Nephron (organoid): ENCODE measurements around the gene KIAA0753.

Source experiments
- H3K27ac Mint-ChIP-seq, 3 experiments: 2 replicates each; pipeline ENCODE4 v1.8.0; 2020; ENCODE audit warnings: mixed read lengths in 3 of 3, mild to moderate bottlenecking in 2 of 3, moderate library complexity in 1 of 3
- H3K27me3 Mint-ChIP-seq: 2 replicates; pipeline ENCODE4 v1.8.0; 2021; ENCODE audit warnings: low read depth, mild to moderate bottlenecking, moderate library complexity, mixed read lengths
- H3K36me3 Mint-ChIP-seq: 2 replicates; pipeline ENCODE4 v1.8.0; 2020; ENCODE audit warnings: low read depth, mixed read lengths
- H3K4me1 Mint-ChIP-seq: 2 replicates; pipeline ENCODE4 v1.8.0; 2020; ENCODE audit warnings: mixed read lengths
- H3K4me3 Mint-ChIP-seq, 3 experiments: 2 replicates each; pipeline ENCODE4 v1.8.0; 2020; ENCODE audit warnings: mild to moderate bottlenecking in 3 of 3, mixed read lengths in 3 of 3, moderate library complexity in 2 of 3
- H3K9me3 Mint-ChIP-seq: 2 replicates; pipeline ENCODE4 v1.8.0; 2020; ENCODE audit warnings: mixed read lengths
- CTCF ChIP-seq, 3 experiments: fragments of 200-600 bp; sonication (generic); IDR thresholded peaks; one replicate each; pipeline ENCODE4 v1.5.0; 2021; ENCODE audit warnings: antibody characterized with exemption in 3 of 3; ENCODE audit not compliant: unreplicated experiment in 3 of 3

The KIAA0753 gene

GRCh38 chr17:6551869-6552531 is 88.5 kb downstream of the KIAA0753 start:
- peak overlapping the region; percentile 34 to 80 (median 64) for H3K27ac Mint-ChIP-seq
- H3K4me3 Mint-ChIP-seq, result peak overlapping the region in 2 of 3 experiments; percentile 31 to 67
- peaks cover 48% of the 10 kb centered on the region for H3K4me1 Mint-ChIP-seq
- no peaks in the 10 kb centered on the region for H3K36me3 Mint-ChIP-seq
- peaks cover 53% of the 10 kb centered on the region for H3K27me3 Mint-ChIP-seq
- no peaks in the 10 kb centered on the region for H3K9me3 Mint-ChIP-seq
- no peak for TF ChIP-seq CTCF (IDR thresholded peaks at IDR 0.05; ENCODE audit: unreplicated experiment in 3 of 3)

GRCh38 chr17:6551356-6551755 is 89.2 kb downstream of the KIAA0753 start:
- Mint-ChIP-seq H3K9me3 (no peaks in the 10 kb centered on the region), H3K27ac (no peak overlapping the region), H3K4me1 (peaks cover 45% of the 10 kb centered on the region), H3K4me3 (no peak overlapping the region), H3K27me3 (peaks cover 49% of the 10 kb centered on the region), H3K36me3 (no peaks in the 10 kb centered on the region)
- no peak for TF ChIP-seq CTCF (IDR thresholded peaks at IDR 0.05; ENCODE audit: unreplicated experiment in 3 of 3)

GRCh38 chr17:6549384-6550036 is 91.0 kb downstream of the KIAA0753 start:
- H3K4me1 Mint-ChIP-seq, result peaks cover 53% of the 10 kb centered on the region
- peaks cover 38% of the 10 kb centered on the region for H3K27me3 Mint-ChIP-seq
- no peak overlapping the region for H3K27ac Mint-ChIP-seq
- H3K9me3 Mint-ChIP-seq, result no peaks in the 10 kb centered on the region
- H3K4me3 Mint-ChIP-seq, result no peak overlapping the region
- H3K36me3 Mint-ChIP-seq, result no peaks in the 10 kb centered on the region
- TF ChIP-seq CTCF (IDR thresholded peaks at IDR 0.05; ENCODE audit: unreplicated experiment in 3 of 3), result no peak

GRCh38 chr17:6548578-6549330 is 91.8 kb downstream of the KIAA0753 start:
- Mint-ChIP-seq H3K9me3 (no peaks in the 10 kb centered on the region), H3K4me1 (peaks cover 48% of the 10 kb centered on the region), H3K27me3 (peaks cover 30% of the 10 kb centered on the region), H3K4me3 (peak overlapping the region in 1 of 3 experiments; percentile 37), H3K36me3 (no peaks in the 10 kb centered on the region), H3K27ac (peak overlapping the region in 1 of 3 experiments; percentile 54)
- no peak for TF ChIP-seq CTCF (IDR thresholded peaks at IDR 0.05; ENCODE audit: unreplicated experiment in 3 of 3)

GRCh38 chr17:6548034-6548433 is 92.5 kb downstream of the KIAA0753 start:
- no peaks in the 10 kb centered on the region for H3K36me3 Mint-ChIP-seq
- peaks cover 48% of the 10 kb centered on the region for H3K4me1 Mint-ChIP-seq

More at GRCh38 chr17:6548034-6548433, 92.5 kb downstream of the KIAA0753 start:
- no peaks in the 10 kb centered on the region for H3K9me3 Mint-ChIP-seq
- H3K27me3 Mint-ChIP-seq, result peaks cover 23% of the 10 kb centered on the region
- H3K27ac Mint-ChIP-seq, result peak overlapping the region in 1 of 3 experiments; percentile 54
- H3K4me3 Mint-ChIP-seq, result no peak overlapping the region
- no peak for TF ChIP-seq CTCF (IDR thresholded peaks at IDR 0.05; ENCODE audit: unreplicated experiment in 3 of 3)
